Stimulated activated CD4-positive, alpha-beta T cell treated with anti-CD3 and anti-CD28 coated beads, Interleukin-4, amount 100 ng/mL, for 48 hours (primary cell): ENCODE measurements around the gene TMEM203.
"Not testable (repeated sequence)": the region's sequence is repeated elsewhere in the genome, so short reads cannot be mapped to it uniquely, and the experiment has no call there.

Experiments
- DNase-seq, 2 donors: peaks; one replicate each; pipeline ENCODE4 v3.0.0-alpha.2; 2020; ENCODE audit warnings: low read depth in 2 of 2

The TMEM203 gene

GRCh38 chr9:137205126-137206069 lies at the start of gene TMEM203, which contains the start of gene NDOR1:
Gene TMEM203, minus strand, starts transcription at chr9:137205648. Its CDS starts 234 bp downstream, at chr9:137205414.
Gene NDOR1, plus strand, starts transcription at chr9:137205700. Its CDS starts 78 bp downstream, at chr9:137205778.
- peak; percentile 93 to 94 for DNase-seq

- DNase-seq: peak; percentile 94 to 97
Measured at GRCh38 chr9:137254624-137255447, 49.4 kb upstream of the TMEM203 start, which contains the start of gene NELFB. Gene NELFB, plus strand, starts transcription at chr9:137255327.

- DNase-seq: no peak
Measured at GRCh38 chr9:137253717-137254623, 48.5 kb upstream of the TMEM203 start.

GRCh38 chr9:137252555-137253506 lies 47.4 kb upstream of the TMEM203 start:
- DNase-seq: no peak

- DNase-seq: no peak
Measured at GRCh38 chr9:137251490-137252268, 46.2 kb upstream of the TMEM203 start.

- DNase-seq: no peak
Measured at GRCh38 chr9:137251194-137251461, 45.7 kb upstream of the TMEM203 start, which contains the start of gene STPG3. Gene STPG3, plus strand, starts transcription at chr9:137251286. Its CDS starts 1 bp downstream, at chr9:137251287.

GRCh38 chr9:137250329-137251193 lies 45.1 kb upstream of the TMEM203 start:
- DNase-seq: no peak

- DNase-seq: no peak
Measured at GRCh38 chr9:137247916-137248175, 42.4 kb upstream of the TMEM203 start.

- DNase-seq: no peak
Measured at GRCh38 chr9:137247135-137247915, 41.9 kb upstream of the TMEM203 start.

- no peak for DNase-seq
Measured at GRCh38 chr9:137245450-137246421, 40.3 kb upstream of the TMEM203 start.

GRCh38 chr9:137244486-137245449 lies 39.3 kb upstream of the TMEM203 start:
- no peak for DNase-seq

- no peak for DNase-seq
Measured at GRCh38 chr9:137243626-137244485, 38.4 kb upstream of the TMEM203 start.

GRCh38 chr9:137243266-137243625 lies 37.8 kb upstream of the TMEM203 start:
- DNase-seq: not testable (repeated sequence)
